B cell (primary cell): Measurements from ENCODE around the gene SPATA12. TPM values are rescaled to one million over a fixed set of nuclear protein-coding genes. Genes with fewer than 3 reads are reported as not detected.

Experiments
- ATAC-seq: fragments of 200-7000 bp; cut with Tn5 transposase; one replicate; pipeline ENCODE4 v1.10.0; 2021; ENCODE audit warnings: low read depth, mild to moderate bottlenecking, moderate number of reproducible peaks, moderate library complexity
- CTCF ChIA-PET: fragments of 350-600 bp; sonication (Branson Sonifier 250); formaldehyde crosslinking; loops from one replicate; lab custom pipeline; 2021; ENCODE audit warnings: antibody characterized with exemption, inconsistent platforms; lab: Charles Lee
- POLR2A ChIA-PET: fragments of 350-600 bp; sonication (Branson Sonifier 250); formaldehyde crosslinking; loops from one replicate; lab custom pipeline; 2021; ENCODE audit warnings: antibody characterized with exemption; lab: Charles Lee
- DNase-seq: peaks from one replicate; pipeline ENCODE4 v3.0.0; 2013
- H2AFZ ChIP-seq: 2 replicates; pipeline ENCODE4 v1.6.1; 2012; ENCODE audit warnings: mild to moderate bottlenecking, low read depth, low read length; ENCODE audit not compliant: insufficient read depth, poor library complexity, severe bottlenecking
- H3K27ac ChIP-seq, 2 donors: 1 replicate in 1 of 2; 2 replicates in 1 of 2; pipeline ENCODE4 v1.5.1; 2012 to 2013; ENCODE audit warnings: low read length in 2 of 2, mild to moderate bottlenecking in 2 of 2, moderate library complexity in 1 of 2
- H3K27me3 ChIP-seq, 4 experiments: fragments of 200-600 bp in 1 of 4; sonication (generic) in 1 of 4; replicated peaks in 1 of 4; 1 replicate in 2 of 4; 2 replicates in 2 of 4; pipeline versions ENCODE4 v1.6.1 to v1.7.0; 2013 to 2016; ENCODE audit warnings: low read length in 3 of 4, mild to moderate bottlenecking in 2 of 4, mixed read lengths in 1 of 4, moderate library complexity in 1 of 4; ENCODE audit not compliant: insufficient read depth in 4 of 4, control insufficient read depth in 3 of 4; ENCODE audit errors: control extremely low read depth in 1 of 4
- H3K36me3 ChIP-seq, 2 experiments: replicated peaks in 1 of 2; 1 replicate in 1 of 2; 2 replicates in 1 of 2; pipeline versions ENCODE4 v1.6.1 to v1.7.1; 2013; ENCODE audit warnings: low read length in 1 of 2; ENCODE audit not compliant: insufficient read depth in 2 of 2, control insufficient read depth in 1 of 2; ENCODE audit errors: control extremely low read depth in 1 of 2, extremely low read depth in 1 of 2
- H3K4me1 ChIP-seq, 2 donors: fragments of 200-600 bp in 1 of 2; sonication (generic) in 1 of 2; 1 replicate in 1 of 2; 2 replicates in 1 of 2; pipeline versions ENCODE4 v1.5.1 to v1.6.1; 2013 to 2017; ENCODE audit warnings: low read length in 2 of 2; ENCODE audit not compliant: control insufficient read depth in 2 of 2, insufficient read depth in 2 of 2
- H3K4me2 ChIP-seq: replicated peaks from 2 replicates; pipeline ENCODE3; 2012; ENCODE audit warnings: mild to moderate bottlenecking, low read depth, low read length; ENCODE audit not compliant: poor library complexity, severe bottlenecking
- H3K4me3 ChIP-seq, 5 experiments: fragments of 200-600 bp in 1 of 5; sonication (generic) in 1 of 5; 1 replicate in 3 of 5; 2 replicates in 2 of 5; pipeline versions ENCODE4 v1.5.1 to v1.7.0; 2011 to 2016; ENCODE audit warnings: low read length in 4 of 5, mild to moderate bottlenecking in 4 of 5, low read depth in 2 of 5, control low read depth in 1 of 5, moderate library complexity in 1 of 5; ENCODE audit not compliant: insufficient read depth in 1 of 5; ENCODE audit errors: control extremely low read depth in 1 of 5, extremely low read depth in 1 of 5
- H3K79me2 ChIP-seq: fragments of 200-600 bp; sonication (generic); one replicate; pipeline ENCODE4 v1.6.0; 2016; ENCODE audit warnings: low read length; ENCODE audit not compliant: control insufficient read depth, insufficient read depth
- H3K9ac ChIP-seq: fragments of 200-600 bp; sonication (generic); 2 replicates; pipeline ENCODE4 v1.6.1; 2017; ENCODE audit warnings: mild to moderate bottlenecking, low read length, moderate library complexity
- H3K9me3 ChIP-seq, 3 donors: one replicate each; pipeline versions ENCODE4 v1.6.1 to v1.7.1; 2013; ENCODE audit warnings: low read length in 2 of 3; ENCODE audit not compliant: control insufficient read depth in 2 of 3, insufficient read depth in 1 of 3; ENCODE audit errors: control extremely low read depth in 1 of 3
- H4K20me1 ChIP-seq: 2 replicates; pipeline ENCODE4 v1.6.0; 2012; ENCODE audit warnings: mild to moderate bottlenecking, low read length; ENCODE audit not compliant: insufficient read depth, control insufficient read depth, poor library complexity, severe bottlenecking
- H3K27ac Mint-ChIP-seq: one replicate; pipeline ENCODE4 v1.8.0; 2021; ENCODE audit warnings: mixed read lengths
- H3K27me3 Mint-ChIP-seq: one replicate; pipeline ENCODE4 v1.8.0; 2021; ENCODE audit warnings: mixed read lengths
- H3K4me1 Mint-ChIP-seq: one replicate; pipeline ENCODE4 v1.8.0; 2021; ENCODE audit warnings: mixed read lengths
- H3K4me3 Mint-ChIP-seq: one replicate; pipeline ENCODE4 v1.8.0; 2021; ENCODE audit warnings: mixed read lengths
- H3K9me3 Mint-ChIP-seq: one replicate; pipeline ENCODE4 v1.8.0; 2022; ENCODE audit warnings: mixed read lengths; ENCODE audit not compliant: insufficient read depth
- EZH2 ChIP-seq: IDR thresholded peaks from 2 replicates; pipeline ENCODE4 v1.6.1; 2012; ENCODE audit warnings: borderline replicate concordance, low read depth, mild to moderate bottlenecking, moderate library complexity, low read length; ENCODE audit not compliant: insufficient read depth, poor library complexity, severe bottlenecking
- WGBS: methylation state at CpG from one replicate; pipeline ENCODE4 v1.1.5; 2013; ENCODE audit warnings: missing lambda C conversion rate; ENCODE audit not compliant: insufficient coverage; 5-methylcytosine and 5-hydroxymethylcytosine counted together
- intact Hi-C: fragments of 100-400 bp; cut with micrococcal nuclease; formaldehyde crosslinking; loops from one replicate; pipeline ENCODE4 v1.10.0; 2022
- polyA plus RNA-seq: library from polyadenylated mRNA; depleted of rRNA; stranded (reverse); fragments of >200 nt; gene quantifications from 2 replicates; pipeline ENCODE4 v1.2.3, GENCODE V29; 2012
- total RNA-seq, 2 donors: library from RNA; stranded (reverse); fragments of 120-200 nt in 1 of 2; gene quantifications; 1 replicate in 1 of 2; 2 replicates in 1 of 2; pipeline versions ENCODE4 v1.2.3 to v1.2.4, GENCODE V29; 2013 to 2022
- TF ChIP-seq, protein P1 (sequence below): fragments of 200-600 bp; IDR thresholded peaks from one replicate; pipeline ENCODE4 v1.8.0; 2022; ENCODE audit warnings: antibody characterized with exemption, mild to moderate bottlenecking

Gene SPATA12
- total and polyA plus RNA-seq, 2 donors (not counting 1 experiment from before 2014, with no cell fraction given): not detected

DNA sequence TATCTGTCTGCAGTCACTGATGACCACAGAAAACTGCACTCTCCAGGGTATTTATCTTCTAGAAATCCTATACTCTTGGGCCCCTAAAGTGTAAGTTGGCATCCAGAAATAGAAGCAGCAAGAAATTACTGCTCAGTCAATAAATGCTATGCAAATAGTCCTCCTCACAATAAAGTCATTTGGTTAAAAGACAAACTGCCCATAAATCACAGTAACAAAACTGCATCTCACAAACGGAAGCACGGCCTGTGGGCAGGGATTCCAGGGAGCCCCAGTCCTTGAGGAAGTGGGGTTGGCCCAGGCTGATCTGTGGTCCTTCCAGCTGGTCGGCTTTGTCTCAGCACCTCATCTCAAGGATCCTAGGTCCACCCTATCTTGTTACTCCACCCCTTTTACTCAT lies 29.7 kb upstream of the SPATA12 start:
- no peak overlapping the region for H3K4me3 Mint-ChIP-seq
- intact Hi-C loops: no loop called here
- no peak for ATAC-seq
- no peak overlapping the region for H3K27ac Mint-ChIP-seq
- no peaks in the 10 kb centered on the region for H3K79me2 ChIP-seq
- H3K4me2 ChIP-seq: no peak overlapping the region
- no peak for DNase-seq
- H2AFZ ChIP-seq: no peak overlapping the region
- WGBS: 38% methylated on average over 3 of the region's 3 CpGs
- H4K20me1 ChIP-seq: no peaks in the 10 kb centered on the region
- CTCF ChIA-PET: no interaction called here
- H3K27ac ChIP-seq: no peak overlapping the region
- no peaks in the 10 kb centered on the region for H3K36me3 ChIP-seq
- POLR2A ChIA-PET: no interaction called here
- no peaks in the 10 kb centered on the region for H3K27me3 Mint-ChIP-seq
- no peaks in the 10 kb centered on the region for H3K9me3 Mint-ChIP-seq
- peaks cover 0 to 3% (median 0%) of the 10 kb centered on the region in 4 experiments for H3K27me3 ChIP-seq
- no peak for TF ChIP-seq EZH2
- TF ChIP-seq, protein P1, sequence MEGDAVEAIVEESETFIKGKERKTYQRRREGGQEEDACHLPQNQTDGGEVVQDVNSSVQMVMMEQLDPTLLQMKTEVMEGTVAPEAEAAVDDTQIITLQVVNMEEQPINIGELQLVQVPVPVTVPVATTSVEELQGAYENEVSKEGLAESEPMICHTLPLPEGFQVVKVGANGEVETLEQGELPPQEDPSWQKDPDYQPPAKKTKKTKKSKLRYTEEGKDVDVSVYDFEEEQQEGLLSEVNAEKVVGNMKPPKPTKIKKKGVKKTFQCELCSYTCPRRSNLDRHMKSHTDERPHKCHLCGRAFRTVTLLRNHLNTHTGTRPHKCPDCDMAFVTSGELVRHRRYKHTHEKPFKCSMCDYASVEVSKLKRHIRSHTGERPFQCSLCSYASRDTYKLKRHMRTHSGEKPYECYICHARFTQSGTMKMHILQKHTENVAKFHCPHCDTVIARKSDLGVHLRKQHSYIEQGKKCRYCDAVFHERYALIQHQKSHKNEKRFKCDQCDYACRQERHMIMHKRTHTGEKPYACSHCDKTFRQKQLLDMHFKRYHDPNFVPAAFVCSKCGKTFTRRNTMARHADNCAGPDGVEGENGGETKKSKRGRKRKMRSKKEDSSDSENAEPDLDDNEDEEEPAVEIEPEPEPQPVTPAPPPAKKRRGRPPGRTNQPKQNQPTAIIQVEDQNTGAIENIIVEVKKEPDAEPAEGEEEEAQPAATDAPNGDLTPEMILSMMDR: no peak
- no peaks in the 10 kb centered on the region for H3K9me3 ChIP-seq
- no peaks in the 10 kb centered on the region for H3K4me1 ChIP-seq
- H3K4me1 Mint-ChIP-seq: peaks cover 5% of the 10 kb centered on the region
- no peak overlapping the region for H3K9ac ChIP-seq
- H3K4me3 ChIP-seq: no peak overlapping the region

DNA sequence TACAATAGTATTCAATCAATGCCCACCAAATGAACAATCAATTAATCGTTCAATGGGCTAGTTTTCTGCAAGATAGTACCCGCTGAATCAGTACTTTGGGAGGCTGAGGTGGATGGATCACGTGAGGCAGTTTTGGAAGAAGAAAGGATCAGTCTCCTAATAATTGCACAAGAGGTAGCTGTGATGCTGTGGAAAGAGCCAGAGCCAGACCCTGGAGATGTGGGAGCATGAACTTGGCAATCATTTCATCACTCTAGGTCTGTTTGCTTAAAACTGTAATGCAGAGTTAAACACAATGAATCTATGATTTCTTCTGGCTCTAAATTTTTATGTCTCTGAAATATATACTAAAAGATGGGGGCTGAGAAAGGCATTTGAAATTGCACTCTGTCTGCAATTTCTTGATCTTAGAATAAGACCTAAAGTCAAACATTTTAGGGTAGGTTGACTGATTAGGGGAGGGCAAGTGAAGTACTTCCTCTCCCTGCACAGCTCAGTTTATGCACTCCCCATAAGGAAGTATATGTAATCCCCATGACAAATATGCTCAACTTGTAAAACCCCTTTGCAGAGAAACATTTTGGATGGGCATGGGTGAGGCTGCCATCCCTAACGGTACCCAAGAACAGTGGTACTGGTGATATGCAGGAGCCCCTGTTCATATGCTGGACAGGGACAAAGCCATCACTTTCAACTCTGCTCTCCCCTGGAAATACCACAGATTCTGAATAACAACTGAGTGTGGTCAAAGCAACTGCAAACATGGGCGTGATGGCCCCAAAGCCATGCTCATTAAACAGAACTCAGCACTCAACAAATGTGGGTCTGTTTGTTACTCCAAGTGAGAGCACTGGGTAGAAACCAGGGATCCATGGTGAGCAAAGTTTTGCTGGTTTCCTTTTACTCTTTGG lies 28.6 kb upstream of the SPATA12 start:
- POLR2A ChIA-PET: no interaction called here

More for the DNA sequence above, 28.6 kb upstream of the SPATA12 start:
- intact Hi-C loops: no loop called here
- Mint-ChIP-seq H3K27ac (no peak overlapping the region), H3K4me3 (no peak overlapping the region), H3K4me1 (peaks cover 5% of the 10 kb centered on the region), H3K9me3 (no peaks in the 10 kb centered on the region), H3K27me3 (peaks cover 3% of the 10 kb centered on the region)
- Histone ChIP-seq H3K9ac (no peak overlapping the region), H3K27me3 (peaks cover 0 to under 1% (median 0%) of the 10 kb centered on the region in 4 experiments), H2AFZ (no peak overlapping the region), H3K79me2 (no peaks in the 10 kb centered on the region), H3K36me3 (no peaks in the 10 kb centered on the region), H3K4me1 (no peaks in the 10 kb centered on the region), H4K20me1 (no peaks in the 10 kb centered on the region), H3K4me3 (no peak overlapping the region), H3K27ac (no peak overlapping the region), H3K4me2 (no peak overlapping the region), H3K9me3 (no peaks in the 10 kb centered on the region)
- ATAC-seq (no peak), DNase-seq (no peak)
- 89% methylated on average over 4 of the region's 5 CpGs for WGBS
- CTCF ChIA-PET: interaction anchor here (0.6 kb wide), 1 partner anchor 910 kb away, joined by 3 read pairs; no protein-coding TSS in a partner anchor
- TF ChIP-seq, protein P1: no peak
- TF ChIP-seq EZH2: no peak
